ENCODE data around the gene AP1G2. TPM values are rescaled to one million over a fixed set of nuclear protein-coding genes. Genes with fewer than 3 reads are reported as not detected.

Gene AP1G2
- total and polyA plus RNA-seq, 2 of the 13 experiments (the other 11 are each of a cell fraction or from before 2014, with no cell fraction given) = 96.9 to 611 TPM

DNA sequence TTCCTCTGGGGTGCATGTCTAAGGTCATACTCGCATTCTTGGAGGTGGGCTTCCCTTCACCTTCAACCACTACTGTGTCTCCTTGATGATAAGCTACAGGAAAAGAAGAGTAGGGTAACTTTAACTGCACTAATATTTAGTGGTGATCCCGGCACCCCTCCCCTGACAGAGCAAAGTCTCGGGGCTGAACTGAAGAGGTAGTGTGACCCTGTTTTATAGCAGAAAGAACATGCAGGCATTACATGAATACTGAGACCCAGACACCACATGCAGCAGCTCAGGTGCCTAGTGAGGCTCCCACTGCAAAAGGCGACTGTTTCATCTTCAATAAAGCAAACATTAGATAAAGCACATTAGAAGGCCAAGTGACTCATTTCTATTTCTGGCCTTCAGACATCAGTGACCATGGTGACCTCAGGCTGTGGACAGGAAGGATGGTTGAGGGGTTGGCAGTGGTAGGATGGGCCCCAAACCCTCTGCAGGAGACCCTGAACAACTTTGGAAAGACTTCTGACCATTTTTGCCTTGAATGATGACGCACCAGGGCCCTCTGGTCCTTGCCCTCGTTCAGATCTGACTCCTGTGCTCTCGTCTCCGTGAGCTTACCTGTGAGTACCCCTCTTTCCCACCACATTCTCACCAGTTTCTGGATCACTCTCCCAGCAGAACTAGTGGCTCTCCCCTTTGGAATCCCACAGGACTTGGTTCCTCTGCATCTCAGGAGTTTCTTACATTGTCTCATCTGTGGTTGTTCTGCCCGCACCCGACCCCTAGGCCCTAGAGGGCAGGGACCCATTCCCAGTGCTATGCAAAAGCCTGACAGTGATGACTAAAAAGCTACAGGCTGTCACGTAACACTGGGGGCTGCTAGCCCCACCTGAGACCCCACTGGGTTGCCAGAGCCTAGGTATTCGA lies 34.8 kb upstream of the AP1G2 start (continued):
- TF ChIP-seq ZNF235 (CRISPR knock-in tag; IDR thresholded peaks at IDR 0.05; ENCODE audit: borderline replicate concordance) = peak; percentile 89
- TF ChIP-seq ZNF18 (CRISPR knock-in tag; IDR thresholded peaks at IDR 0.05; ENCODE audit: insufficient replicate concordance) = peak; percentile 88
- no peak for TF ChIP-seq MBNL3 (CRISPR knock-in tag; conservative IDR thresholded peaks at IDR 0.05)
- no peak for TF ChIP-seq PHF20 (CRISPR knock-in tag; IDR thresholded peaks at IDR 0.05)
- no peak for TF ChIP-seq SMARCE1 (IDR thresholded peaks at IDR 0.05; ENCODE audit: borderline replicate concordance)
- peak; percentile 80; the same call in 1 of the 2 replicates for TF ChIP-seq ZSCAN9 (CRISPR knock-in tag; IDR thresholded peaks at IDR 0.05; ENCODE audit: borderline replicate concordance)
- TF ChIP-seq CHD2 (IDR thresholded peaks at IDR 0.05; ENCODE audit: low read depth, low read length) = no peak
- TF ChIP-seq DNMT1 (CRISPR knock-in tag; IDR thresholded peaks at IDR 0.05) = no peak
- no peak for TF ChIP-seq EZH2 (conservative IDR thresholded peaks at IDR 0.05; ENCODE audit: low read depth, low read length)
- peak; percentile 98 for TF ChIP-seq ARID3A (IDR thresholded peaks at IDR 0.05; ENCODE audit: low read depth, low read length)
- TF ChIP-seq, protein P1, sequence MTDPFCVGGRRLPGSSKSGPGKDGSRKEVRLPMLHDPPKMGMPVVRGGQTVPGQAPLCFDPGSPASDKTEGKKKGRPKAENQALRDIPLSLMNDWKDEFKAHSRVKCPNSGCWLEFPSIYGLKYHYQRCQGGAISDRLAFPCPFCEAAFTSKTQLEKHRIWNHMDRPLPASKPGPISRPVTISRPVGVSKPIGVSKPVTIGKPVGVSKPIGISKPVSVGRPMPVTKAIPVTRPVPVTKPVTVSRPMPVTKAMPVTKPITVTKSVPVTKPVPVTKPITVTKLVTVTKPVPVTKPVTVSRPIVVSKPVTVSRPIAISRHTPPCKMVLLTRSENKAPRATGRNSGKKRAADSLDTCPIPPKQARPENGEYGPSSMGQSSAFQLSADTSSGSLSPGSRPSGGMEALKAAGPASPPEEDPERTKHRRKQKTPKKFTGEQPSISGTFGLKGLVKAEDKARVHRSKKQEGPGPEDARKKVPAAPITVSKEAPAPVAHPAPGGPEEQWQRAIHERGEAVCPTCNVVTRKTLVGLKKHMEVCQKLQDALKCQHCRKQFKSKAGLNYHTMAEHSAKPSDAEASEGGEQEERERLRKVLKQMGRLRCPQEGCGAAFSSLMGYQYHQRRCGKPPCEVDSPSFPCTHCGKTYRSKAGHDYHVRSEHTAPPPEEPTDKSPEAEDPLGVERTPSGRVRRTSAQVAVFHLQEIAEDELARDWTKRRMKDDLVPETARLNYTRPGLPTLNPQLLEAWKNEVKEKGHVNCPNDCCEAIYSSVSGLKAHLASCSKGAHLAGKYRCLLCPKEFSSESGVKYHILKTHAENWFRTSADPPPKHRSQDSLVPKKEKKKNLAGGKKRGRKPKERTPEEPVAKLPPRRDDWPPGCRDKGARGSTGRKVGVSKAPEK (CRISPR knock-in tag; IDR thresholded peaks at IDR 0.05; ENCODE audit: borderline replicate concordance) = no peak
- TF ChIP-seq CEBPG (CRISPR knock-in tag; IDR thresholded peaks at IDR 0.05) = peak; percentile 53
- no peak for TF ChIP-seq CERS6 (CRISPR knock-in tag; IDR thresholded peaks at IDR 0.05)
- TF ChIP-seq ZNF616 (CRISPR knock-in tag; IDR thresholded peaks at IDR 0.05; ENCODE audit: low read depth) = 0 out of 2 replicates have a peak, but pooled peaks have one; percentile 57
- TF ChIP-seq, protein P2, sequence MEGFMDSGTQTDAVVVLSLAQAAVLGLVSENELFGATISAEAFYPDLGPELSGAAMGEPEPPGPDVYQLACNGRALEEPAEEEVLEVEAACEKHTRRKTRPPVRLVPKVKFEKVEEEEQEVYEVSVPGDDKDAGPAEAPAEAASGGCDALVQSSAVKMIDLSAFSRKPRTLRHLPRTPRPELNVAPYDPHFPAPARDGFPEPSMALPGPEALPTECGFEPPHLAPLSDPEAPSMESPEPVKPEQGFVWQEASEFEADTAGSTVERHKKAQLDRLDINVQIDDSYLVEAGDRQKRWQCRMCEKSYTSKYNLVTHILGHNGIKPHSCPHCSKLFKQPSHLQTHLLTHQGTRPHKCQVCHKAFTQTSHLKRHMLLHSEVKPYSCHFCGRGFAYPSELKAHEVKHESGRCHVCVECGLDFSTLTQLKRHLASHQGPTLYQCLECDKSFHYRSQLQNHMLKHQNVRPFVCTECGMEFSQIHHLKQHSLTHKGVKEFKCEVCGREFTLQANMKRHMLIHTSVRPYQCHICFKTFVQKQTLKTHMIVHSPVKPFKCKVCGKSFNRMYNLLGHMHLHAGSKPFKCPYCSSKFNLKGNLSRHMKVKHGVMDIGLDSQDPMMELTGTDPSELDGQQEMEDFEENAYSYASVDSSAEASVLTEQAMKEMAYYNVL (CRISPR knock-in tag; IDR thresholded peaks at IDR 0.05; ENCODE audit: borderline replicate concordance) = peak; percentile 74
- peak; percentile 27; the same call in 1 of the 2 replicates for TF ChIP-seq FOXJ3 (CRISPR knock-in tag; IDR thresholded peaks at IDR 0.05; ENCODE audit: borderline replicate concordance)
- TF ChIP-seq RARA (CRISPR knock-in tag; IDR thresholded peaks at IDR 0.05) = peak; percentile 98
- TF ChIP-seq EP300 (IDR thresholded peaks at IDR 0.05; ENCODE audit: low read depth in 2 of 2, low read length in 2 of 2) = peak; percentile 84 to 86
- peak; percentile 82 for TF ChIP-seq EP300 (CRISPR knock-in tag; IDR thresholded peaks at IDR 0.05; ENCODE audit: borderline replicate concordance)
- peak; percentile 89 for TF ChIP-seq IRF2 (CRISPR knock-in tag; IDR thresholded peaks at IDR 0.05)
